ENCODE results near the gene VAMP3. TPM values are rescaled to one million over a fixed set of nuclear protein-coding genes. Genes with fewer than 3 reads are reported as not detected.
A peak's percentile ranks its signal among the peaks of the same experiment; 100 is the strongest.

VAMP3 gene
- total and polyA plus RNA-seq, 9 of the 15 experiments (the other 6 are each of a cell fraction or from before 2014, with no cell fraction given): 27.1 to 71.3 (median 47.5) TPM

DNA sequence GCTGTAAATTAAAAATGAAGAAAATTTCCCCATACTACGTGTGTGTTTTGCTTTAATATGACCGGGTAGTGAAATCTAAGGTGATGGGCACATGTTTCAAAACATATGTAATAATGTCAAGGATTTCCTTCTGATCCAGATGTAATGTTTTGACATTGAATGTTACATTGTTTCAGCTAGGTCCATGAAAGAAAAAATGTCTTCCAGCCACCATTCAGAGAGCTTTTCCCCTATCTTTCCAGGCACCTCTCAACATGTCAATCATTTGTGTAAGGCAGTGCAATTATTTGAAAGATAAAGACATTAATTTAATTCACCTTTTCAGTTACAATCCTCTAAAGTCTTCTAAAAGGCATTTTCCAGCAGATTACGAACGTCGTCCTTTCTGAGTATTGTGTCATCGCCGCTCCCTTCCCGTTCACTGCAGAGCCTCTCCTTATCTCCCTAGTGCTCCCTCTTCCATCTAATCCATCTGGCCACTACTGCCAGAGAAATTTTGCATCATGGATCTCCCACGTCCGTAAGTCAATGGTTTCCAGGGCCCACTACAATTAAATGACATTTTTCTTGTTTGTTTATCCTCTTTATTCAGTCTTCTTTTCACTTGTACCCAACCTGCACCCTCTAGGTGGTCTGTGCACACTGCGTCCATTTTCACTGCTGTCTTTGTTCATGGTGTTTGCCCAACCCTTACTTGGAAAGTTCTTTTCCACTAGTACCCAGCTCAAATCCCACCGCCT is 1.3 kb upstream of the VAMP3 start (continued):
- TF ChIP-seq, protein P1, sequence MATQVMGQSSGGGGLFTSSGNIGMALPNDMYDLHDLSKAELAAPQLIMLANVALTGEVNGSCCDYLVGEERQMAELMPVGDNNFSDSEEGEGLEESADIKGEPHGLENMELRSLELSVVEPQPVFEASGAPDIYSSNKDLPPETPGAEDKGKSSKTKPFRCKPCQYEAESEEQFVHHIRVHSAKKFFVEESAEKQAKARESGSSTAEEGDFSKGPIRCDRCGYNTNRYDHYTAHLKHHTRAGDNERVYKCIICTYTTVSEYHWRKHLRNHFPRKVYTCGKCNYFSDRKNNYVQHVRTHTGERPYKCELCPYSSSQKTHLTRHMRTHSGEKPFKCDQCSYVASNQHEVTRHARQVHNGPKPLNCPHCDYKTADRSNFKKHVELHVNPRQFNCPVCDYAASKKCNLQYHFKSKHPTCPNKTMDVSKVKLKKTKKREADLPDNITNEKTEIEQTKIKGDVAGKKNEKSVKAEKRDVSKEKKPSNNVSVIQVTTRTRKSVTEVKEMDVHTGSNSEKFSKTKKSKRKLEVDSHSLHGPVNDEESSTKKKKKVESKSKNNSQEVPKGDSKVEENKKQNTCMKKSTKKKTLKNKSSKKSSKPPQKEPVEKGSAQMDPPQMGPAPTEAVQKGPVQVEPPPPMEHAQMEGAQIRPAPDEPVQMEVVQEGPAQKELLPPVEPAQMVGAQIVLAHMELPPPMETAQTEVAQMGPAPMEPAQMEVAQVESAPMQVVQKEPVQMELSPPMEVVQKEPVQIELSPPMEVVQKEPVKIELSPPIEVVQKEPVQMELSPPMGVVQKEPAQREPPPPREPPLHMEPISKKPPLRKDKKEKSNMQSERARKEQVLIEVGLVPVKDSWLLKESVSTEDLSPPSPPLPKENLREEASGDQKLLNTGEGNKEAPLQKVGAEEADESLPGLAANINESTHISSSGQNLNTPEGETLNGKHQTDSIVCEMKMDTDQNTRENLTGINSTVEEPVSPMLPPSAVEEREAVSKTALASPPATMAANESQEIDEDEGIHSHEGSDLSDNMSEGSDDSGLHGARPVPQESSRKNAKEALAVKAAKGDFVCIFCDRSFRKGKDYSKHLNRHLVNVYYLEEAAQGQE (IDR thresholded peaks at IDR 0.05; ENCODE audit: borderline replicate concordance): no peak
- TF ChIP-seq, protein P1 (CRISPR knock-in tag; IDR thresholded peaks at IDR 0.05; ENCODE audit: low read depth): no peak
- TF ChIP-seq NFYB (IDR thresholded peaks at IDR 0.05; ENCODE audit: extremely low read depth, insufficient read length): no peak
- TF ChIP-seq PYGO2 (tag; IDR thresholded peaks at IDR 0.05): peak; percentile 13; the same call in 1 of the 2 replicates
- no peak for TF ChIP-seq CHCHD3 (CRISPR knock-in tag; IDR thresholded peaks at IDR 0.05)
- TF ChIP-seq STAG1 (CRISPR knock-in tag; IDR thresholded peaks at IDR 0.05; ENCODE audit: borderline replicate concordance): no peak
- TF ChIP-seq, protein P2, sequence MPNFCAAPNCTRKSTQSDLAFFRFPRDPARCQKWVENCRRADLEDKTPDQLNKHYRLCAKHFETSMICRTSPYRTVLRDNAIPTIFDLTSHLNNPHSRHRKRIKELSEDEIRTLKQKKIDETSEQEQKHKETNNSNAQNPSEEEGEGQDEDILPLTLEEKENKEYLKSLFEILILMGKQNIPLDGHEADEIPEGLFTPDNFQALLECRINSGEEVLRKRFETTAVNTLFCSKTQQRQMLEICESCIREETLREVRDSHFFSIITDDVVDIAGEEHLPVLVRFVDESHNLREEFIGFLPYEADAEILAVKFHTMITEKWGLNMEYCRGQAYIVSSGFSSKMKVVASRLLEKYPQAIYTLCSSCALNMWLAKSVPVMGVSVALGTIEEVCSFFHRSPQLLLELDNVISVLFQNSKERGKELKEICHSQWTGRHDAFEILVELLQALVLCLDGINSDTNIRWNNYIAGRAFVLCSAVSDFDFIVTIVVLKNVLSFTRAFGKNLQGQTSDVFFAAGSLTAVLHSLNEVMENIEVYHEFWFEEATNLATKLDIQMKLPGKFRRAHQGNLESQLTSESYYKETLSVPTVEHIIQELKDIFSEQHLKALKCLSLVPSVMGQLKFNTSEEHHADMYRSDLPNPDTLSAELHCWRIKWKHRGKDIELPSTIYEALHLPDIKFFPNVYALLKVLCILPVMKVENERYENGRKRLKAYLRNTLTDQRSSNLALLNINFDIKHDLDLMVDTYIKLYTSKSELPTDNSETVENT (CRISPR knock-in tag; IDR thresholded peaks at IDR 0.05): no peak
- no peak for TF ChIP-seq TEAD4 (IDR thresholded peaks at IDR 0.05; ENCODE audit: low read length)
- no peak for TF ChIP-seq TEAD4 (CRISPR knock-in tag; IDR thresholded peaks at IDR 0.05; ENCODE audit: borderline replicate concordance)
- TF ChIP-seq, protein P3, sequence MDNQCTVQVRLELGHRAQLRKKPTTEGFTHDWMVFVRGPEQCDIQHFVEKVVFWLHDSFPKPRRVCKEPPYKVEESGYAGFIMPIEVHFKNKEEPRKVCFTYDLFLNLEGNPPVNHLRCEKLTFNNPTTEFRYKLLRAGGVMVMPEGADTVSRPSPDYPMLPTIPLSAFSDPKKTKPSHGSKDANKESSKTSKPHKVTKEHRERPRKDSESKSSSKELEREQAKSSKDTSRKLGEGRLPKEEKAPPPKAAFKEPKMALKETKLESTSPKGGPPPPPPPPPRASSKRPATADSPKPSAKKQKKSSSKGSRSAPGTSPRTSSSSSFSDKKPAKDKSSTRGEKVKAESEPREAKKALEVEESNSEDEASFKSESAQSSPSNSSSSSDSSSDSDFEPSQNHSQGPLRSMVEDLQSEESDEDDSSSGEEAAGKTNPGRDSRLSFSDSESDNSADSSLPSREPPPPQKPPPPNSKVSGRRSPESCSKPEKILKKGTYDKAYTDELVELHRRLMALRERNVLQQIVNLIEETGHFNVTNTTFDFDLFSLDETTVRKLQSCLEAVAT (IDR thresholded peaks at IDR 0.05): peak in 1 of 2 experiments; percentile 70; a peak in 2 of 4 replicates
- TF ChIP-seq, protein P4, sequence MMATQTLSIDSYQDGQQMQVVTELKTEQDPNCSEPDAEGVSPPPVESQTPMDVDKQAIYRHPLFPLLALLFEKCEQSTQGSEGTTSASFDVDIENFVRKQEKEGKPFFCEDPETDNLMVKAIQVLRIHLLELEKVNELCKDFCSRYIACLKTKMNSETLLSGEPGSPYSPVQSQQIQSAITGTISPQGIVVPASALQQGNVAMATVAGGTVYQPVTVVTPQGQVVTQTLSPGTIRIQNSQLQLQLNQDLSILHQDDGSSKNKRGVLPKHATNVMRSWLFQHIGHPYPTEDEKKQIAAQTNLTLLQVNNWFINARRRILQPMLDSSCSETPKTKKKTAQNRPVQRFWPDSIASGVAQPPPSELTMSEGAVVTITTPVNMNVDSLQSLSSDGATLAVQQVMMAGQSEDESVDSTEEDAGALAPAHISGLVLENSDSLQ (IDR thresholded peaks at IDR 0.05): peak; percentile 72
